ENCODE data around the gene FUT8.

DNA sequence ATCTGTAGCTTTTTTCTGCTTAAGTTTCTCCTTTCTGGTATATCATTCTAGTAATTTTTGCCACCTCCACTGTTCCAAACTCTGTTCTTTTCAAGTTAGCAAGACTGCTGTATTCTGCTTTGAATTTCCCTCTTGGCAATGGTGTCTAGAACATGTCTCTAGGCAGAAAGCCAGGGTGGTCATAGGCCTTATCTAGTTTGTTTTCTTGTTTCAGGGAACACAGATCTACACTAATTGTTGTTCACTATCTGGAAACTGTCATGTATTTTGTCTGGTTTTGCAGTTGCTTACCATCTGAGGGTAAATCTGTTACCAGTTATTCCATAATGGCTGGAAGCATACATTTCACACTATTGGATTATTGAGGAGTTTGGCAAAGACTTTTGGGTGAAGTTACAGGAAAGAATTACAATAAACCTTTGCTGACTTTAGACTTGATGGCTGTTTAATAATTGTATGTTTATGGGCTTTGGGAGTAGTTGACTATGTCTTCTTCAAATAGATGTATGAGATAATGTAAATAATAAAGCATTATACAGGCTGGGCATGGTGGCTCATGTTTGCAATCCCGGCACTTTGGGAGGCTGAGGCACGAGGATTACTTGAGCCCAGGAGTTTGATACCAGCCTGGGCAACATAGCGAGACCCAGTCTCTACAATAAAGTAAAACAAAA lies 41.4 kb downstream of the FUT8 start:
- TF ChIP-seq, protein P1, sequence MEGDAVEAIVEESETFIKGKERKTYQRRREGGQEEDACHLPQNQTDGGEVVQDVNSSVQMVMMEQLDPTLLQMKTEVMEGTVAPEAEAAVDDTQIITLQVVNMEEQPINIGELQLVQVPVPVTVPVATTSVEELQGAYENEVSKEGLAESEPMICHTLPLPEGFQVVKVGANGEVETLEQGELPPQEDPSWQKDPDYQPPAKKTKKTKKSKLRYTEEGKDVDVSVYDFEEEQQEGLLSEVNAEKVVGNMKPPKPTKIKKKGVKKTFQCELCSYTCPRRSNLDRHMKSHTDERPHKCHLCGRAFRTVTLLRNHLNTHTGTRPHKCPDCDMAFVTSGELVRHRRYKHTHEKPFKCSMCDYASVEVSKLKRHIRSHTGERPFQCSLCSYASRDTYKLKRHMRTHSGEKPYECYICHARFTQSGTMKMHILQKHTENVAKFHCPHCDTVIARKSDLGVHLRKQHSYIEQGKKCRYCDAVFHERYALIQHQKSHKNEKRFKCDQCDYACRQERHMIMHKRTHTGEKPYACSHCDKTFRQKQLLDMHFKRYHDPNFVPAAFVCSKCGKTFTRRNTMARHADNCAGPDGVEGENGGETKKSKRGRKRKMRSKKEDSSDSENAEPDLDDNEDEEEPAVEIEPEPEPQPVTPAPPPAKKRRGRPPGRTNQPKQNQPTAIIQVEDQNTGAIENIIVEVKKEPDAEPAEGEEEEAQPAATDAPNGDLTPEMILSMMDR (IDR thresholded peaks at IDR 0.05; ENCODE audit: control extremely low read depth in 1 of 3, insufficient read depth in 1 of 3, low read depth in 1 of 3, low read length in 3 of 3) = no peak
- no peak for TF ChIP-seq JUN (IDR thresholded peaks at IDR 0.05; ENCODE audit: low read depth, low read length)
- TF ChIP-seq MAFK (IDR thresholded peaks at IDR 0.05; ENCODE audit: low read depth, low read length) = no peak
- TF ChIP-seq, protein P2, sequence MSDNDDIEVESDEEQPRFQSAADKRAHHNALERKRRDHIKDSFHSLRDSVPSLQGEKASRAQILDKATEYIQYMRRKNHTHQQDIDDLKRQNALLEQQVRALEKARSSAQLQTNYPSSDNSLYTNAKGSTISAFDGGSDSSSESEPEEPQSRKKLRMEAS (IDR thresholded peaks at IDR 0.05) = no peak
- TF ChIP-seq EZH2 (IDR thresholded peaks at IDR 0.05; ENCODE audit: low read depth, low read length, severe bottlenecking) = no peak
- no peak for TF ChIP-seq EP300 (IDR thresholded peaks at IDR 0.05; ENCODE audit: borderline replicate concordance in 1 of 2, low read depth in 2 of 2, low read length in 2 of 2)
- no peak for TF ChIP-seq POLR2AphosphoS5 (IDR thresholded peaks at IDR 0.05; ENCODE audit: low read depth, low read length)
- no peak for TF ChIP-seq HDAC6 (IDR thresholded peaks at IDR 0.05; ENCODE audit: low read depth, low read length)
- TF ChIP-seq NRF1 (IDR thresholded peaks at IDR 0.05; ENCODE audit: low read depth, low read length) = no peak
- TF ChIP-seq TAF7 (optimal IDR thresholded peaks at IDR 0.05; ENCODE audit: borderline replicate concordance, low read depth, low read length) = no peak

All from H1 (cell line).